ENCODE results near the gene CX3CR1.
"Not testable (repeated sequence)": the region's sequence is repeated elsewhere in the genome, so short reads cannot be mapped to it uniquely, and the experiment has no call there.

CX3CR1 gene

DNA sequence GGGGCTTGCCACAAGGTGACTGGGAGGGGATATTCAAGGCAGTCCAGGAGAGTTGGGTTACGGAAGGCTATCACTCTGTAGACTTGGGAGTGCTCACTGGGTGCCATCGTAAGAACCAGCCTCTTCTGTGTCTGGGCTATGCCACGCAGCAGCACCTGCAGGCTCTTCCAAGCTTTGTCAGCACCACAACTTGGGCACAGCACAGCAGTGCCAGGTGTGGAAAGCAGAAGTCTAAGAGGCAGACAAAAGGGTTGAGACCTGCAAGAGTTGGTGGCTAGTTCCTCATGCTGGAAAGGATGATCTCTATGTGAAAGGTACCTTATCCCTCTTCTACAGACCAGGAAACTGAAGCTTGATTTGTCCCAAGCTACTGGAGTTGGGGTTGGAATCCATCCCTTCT is 15.8 kb downstream of the CX3CR1 start:
- no peak for DNase-seq

DNA sequence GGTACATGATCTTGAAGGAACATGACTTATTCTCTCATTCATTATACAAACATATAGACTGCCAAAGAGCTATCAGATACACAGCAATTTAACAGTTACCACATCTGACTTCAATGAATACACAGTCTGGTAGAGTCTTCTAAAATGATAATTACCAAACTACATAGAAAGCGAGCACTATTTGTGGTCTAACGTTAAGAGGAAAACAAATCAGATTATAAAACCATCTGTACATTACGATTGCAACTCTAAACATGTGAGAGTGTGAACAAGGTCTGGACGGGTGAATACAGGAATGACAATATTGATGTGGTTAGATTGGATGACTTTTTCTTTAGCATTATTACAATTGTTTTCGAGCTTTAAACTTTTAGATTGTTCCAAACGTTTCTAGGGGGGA is 16.3 kb downstream of the CX3CR1 start:
- no peak for DNase-seq

DNA sequence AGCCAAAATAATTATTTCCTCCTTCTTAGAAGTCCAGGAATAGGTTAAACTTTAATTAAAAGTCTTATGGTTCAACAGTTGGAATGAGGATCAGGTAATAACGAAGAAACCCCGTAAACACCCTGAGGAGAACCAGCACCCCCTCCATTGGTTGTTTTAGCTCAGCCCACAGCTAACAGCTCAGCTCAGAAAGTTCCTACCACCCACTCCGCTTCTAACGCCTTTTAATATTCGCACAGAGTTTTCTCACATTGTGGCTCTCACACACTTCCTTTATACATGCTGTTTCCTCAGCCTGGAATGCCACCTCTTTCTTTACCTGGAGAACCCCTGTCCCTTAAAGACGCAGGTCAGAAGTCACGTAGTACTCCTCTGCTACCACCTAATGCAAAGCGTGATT is 17.0 kb downstream of the CX3CR1 start:
- no peak for DNase-seq

DNA sequence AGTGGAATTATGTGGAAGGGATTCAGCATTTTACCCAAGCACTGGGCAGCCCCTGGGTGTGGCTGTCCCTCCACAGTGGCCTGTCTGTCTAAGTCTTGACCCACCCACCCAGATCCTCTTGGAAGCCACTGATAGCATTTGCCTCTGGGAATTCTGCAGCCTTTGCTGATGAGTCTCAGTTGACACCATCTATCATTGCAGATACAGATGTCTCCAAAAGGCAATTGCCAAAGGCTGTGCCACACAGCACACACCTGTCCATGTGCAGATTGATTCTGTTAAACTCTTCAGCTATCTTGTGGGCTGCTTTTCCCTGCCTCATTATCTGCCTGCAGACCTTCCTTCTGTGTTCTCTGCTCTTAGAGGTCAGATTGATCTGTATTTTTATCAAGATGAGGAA is 18.1 kb downstream of the CX3CR1 start:
- DNase-seq = no peak

DNA sequence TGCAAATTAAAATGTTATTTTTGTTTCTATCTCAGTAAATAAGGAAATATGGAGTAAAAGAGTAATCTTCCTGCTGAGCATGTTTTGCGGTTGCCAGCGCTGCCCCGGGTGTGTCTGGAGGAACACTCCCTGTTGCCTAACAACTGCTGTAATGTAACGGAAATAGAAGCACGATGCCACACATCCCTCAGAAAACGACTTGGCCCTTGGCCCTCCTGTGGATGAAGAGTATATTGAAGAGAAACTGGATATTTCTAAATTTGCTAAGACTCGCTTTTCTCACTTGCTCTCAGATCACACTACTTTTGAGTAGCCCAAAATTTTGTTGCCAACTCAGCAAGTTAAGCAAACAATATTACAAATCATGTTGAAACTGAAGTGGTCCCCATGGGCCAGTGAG is 18.9 kb downstream of the CX3CR1 start:
- no peak for DNase-seq

DNA sequence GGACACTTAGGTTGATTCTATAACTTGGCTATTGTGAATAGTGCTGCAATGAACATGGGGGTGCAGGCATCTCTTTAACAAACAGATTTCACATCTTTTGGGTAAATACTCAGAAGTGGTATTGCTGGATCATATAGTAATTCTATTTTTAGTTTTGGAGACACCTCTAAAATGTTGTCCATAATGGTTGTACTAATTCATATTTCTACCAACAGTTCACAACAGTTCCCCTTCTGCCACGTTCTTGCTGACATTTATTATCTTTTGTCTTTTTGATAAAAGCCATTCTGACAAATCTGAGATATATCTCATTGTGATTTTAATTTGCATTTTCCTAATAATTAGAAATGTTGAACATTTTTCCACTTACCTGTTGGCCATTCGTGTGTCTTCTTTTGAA is 19.5 kb downstream of the CX3CR1 start:
- DNase-seq = no peak

DNA sequence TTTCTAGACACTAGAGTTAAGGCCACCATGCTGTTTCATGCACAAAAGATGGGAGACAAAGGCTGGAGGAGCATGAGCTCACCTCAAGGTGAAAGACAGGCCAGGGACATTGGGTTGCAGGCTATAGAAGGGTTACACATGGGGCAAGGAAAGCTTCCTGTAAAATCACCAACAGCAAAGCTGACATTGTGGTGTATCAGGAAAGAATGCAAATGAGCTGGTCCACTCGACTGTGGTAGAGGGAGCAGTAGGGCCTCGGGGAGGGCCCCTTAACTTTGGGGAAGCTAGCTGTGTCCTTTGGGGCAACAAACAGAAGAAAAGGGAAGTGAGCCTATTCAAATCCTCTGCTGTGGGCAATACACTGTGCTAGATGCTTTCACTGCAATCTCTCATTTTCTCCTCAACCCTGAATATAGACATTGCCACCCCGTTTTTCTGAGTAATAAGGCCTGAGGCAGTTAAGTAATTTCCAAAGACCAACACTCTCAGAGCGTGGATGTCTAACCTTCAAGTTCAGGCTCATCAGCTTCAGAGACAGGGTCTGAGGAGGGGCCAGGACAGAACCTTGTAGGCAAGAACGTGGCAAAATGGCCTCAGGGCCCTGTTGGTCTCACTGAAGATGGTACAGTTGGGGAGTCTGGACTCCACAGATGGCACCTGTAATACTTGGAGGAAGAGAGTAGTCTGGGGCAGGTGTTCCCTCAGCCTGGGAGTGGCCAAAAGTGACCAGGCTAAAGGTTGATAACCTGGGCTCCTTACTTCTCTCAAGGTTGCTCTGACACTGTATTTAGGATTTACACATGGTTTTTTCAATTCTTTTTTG is 24.1 kb downstream of the CX3CR1 start:
- no peak for DNase-seq

DNA sequence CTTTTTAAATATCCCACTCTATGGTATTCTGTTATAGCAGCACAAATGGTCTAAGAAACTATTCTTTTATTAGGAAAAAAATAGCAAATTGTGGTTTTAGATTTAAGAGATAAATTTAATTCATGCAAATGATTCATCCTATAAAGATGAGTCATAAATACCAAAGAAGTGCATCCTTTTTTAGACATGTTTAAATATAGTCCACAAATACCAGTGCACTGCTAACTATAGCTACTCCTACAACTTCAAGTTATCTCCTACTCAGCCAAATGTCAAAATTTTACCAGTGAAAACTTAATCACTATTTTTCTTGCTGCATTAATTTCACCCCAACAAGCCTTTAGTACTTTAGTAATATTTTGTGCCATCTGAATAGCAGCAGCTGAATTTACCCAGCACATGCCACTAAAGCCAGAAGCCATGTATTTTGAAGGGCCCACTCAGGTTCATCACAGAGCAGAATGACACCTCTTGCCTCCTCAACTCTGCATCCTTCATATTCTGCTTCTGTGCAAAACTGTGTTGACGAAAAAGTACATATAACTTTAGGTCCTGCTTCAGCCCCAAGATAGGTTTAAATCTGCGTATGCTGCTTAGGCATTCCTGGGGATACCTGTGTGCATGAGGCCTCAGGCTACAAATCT is 24.9 kb downstream of the CX3CR1 start:
- no peak for DNase-seq

DNA sequence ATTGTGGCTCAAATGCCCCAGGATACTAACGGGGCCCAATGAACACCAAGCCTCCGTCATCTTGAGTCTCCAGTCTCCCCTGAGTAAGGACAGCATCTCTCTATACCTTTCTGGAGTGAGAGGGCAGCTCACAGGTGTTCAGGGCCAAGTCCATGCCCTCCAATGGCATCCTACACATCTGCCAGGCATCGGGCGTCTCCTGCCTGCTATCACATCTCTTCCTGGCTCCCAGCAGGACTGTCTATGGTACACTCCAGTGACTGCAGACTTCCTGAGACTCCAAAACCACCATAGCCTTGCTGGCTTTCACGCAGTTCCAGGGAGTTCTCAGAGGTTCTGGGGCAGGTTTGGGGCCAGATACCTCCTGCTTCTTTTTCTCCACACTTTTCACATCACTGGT is 28.3 kb downstream of the CX3CR1 start:
- DNase-seq = no peak

DNA sequence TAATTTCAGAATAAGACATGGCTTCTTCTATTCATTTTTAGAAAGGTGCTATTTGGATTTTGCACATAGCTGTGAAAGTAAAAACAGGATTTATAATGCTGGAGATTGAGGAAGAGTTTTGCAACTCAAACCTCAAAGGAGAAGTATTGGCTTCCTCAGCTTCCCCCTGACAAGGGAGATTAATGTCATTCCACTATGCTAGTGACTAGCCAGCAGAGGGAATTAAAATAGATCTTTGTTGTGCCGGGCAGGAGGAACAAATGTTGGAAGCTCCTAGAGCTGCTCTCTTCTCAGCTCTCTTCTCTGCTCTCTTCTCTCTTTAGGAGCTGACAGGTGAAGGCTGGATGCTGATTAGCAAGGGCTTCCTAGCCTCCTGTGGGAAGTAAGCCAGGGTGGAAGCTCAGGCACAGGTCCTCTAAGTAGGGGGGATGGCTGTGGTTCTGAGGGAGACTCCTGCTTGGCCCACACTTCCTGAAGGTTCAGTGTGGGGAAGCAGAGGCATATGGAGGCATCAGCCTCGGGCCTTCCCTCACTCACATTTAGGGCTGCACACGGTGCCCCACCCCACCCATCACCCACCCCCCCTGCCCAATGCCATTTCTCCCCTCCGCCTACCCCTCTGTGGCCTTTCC is 29.6 kb downstream of the CX3CR1 start:
- no peak for DNase-seq

DNA sequence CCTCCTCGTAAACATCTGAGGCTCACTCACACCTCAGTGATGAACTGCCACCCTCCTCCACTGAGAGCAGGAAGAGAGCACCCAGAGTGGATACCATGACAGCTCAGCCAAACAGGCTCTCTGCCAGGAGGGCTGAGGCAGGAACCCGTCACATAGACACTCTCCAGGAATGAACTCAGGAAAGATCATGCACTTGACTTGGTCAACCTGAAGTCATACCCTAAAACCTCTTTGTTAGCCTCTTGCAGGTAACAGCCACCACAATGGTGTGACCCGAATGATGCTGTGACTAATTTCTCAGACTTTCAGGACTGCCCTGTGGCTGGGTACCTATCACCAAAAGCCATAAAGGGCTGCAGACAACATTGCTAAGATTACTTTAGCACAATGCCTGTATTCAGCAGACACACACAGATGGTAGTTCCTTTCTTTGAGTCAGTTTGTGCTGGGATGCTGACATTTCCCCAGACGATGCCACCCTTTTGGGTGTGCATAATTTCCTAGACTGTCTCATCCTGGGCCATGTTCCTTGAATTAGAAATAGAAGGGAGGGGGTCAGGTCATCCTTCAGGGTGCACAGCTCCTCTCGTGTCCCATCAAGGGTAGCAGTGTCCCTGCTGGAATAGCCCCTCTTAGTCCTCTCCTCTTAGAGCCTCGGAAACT is 30.3 kb downstream of the CX3CR1 start:
- DNase-seq = no peak

DNA sequence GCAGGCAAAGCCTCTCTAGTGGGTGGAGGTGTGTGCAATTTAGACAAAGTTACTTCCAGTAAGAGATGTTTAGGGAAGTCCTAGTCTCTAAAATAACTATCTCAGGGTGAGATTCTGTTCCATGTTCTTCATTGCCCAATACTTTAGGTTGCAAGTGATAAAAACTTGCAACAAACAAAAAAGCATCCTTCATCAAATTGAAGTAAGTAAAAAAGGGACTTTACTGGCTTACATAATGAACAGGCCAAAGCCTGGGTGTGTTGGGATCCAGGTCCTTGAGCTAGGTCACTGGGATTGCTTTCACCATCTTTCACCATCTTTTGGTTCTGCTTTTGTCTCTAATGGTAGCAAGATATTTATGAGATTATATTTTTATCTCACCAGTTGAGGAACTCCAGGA is 38.3 kb downstream of the CX3CR1 start:
- DNase-seq = no peak

DNA sequence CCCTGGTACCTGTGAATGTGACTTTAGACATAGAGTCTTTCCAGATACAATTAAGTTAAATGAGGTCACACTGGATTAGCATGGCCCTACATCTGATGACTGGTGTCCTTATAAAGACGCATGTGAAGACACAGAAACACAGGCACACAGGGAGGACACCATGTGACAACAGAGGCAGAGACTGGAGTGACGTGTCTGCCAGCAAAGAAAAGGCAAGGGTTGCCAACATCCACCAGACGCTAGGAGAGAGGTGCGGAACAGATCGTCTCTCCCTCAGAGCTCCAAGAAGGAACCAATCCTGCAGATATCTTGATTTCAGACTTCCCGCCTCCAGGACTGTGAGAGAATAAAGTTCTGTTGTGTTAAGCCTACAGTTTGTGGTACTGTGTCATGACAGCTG is 42.8 kb downstream of the CX3CR1 start:
- no peak for DNase-seq

DNA sequence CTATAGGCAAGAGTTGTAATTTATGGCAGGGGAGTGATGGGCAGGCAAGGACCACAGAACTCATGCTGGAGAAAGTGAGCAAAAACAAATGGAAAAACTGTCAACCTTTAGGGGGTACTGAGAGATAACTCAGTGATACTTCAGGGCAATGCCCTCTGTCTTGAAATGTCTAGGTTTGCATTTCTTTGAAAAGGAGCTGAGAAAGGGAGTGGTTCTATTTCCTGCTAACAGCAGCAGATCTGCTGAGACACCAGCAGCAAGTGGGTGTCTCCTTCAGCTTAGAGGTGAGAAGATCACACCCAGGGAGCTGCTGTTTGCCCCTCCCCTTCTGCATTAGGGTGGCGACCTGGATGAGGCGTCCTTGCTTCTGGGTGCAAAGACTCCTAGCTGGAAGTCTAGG is 45.2 kb downstream of the CX3CR1 start:
- no peak for DNase-seq

DNA sequence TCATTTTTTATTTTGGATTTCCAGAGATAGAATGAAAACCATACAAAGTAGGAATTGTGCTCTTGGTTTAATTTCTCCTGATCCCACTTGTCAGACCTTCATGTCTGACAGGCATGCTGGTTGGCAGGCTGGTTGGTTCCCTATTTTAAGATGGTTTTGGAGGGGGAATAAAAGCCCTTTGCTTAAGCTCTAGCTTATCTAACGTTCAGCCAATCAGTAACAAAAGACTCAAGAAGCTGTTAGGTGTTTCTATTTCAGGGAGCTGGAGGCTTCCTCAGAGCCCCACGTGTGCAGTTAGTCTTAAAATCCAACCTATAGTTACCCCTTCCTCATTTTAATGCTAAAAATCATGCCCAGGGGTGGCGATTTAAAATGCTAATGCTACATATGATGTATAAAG is 47.0 kb downstream of the CX3CR1 start:
- no peak for DNase-seq

DNA sequence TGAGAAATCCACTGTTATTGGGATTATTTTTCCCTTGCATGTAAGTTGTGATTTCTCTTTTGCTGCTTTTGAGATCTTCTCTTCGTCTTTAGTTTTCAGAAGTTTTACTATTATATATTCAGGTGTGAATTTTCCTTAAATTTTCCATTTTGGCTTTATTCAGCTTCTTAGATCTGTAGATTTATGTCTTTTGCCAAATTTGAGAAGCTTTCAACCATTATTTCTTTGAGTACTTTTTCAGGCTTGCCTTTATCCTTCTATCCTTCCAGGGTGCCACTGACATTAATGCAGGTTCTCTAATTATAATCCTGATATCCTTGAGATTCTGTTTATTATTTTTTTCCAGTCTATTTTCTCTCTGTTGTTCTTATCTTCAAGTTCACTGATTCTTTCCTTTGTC is 49.4 kb downstream of the CX3CR1 start:
- DNase-seq = no peak

DNA sequence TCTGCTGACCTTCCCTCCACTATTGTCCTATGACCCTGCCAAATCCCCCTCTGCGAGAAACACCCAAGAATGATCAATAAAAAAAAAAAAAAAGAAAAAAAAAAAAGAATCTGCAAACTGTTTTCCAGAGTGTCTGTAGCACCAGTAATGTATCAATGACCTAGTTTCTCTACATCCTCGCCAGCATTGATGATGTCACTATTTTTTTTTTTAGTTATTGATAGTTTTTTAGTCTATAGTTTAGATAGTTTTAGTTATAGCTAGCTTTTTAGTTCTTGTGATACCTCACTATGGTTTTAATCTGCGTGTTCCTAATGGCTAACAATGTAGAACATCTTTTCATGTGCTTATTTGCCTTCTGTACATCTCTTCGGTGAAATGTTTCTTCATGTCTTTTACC is 51.3 kb downstream of the CX3CR1 start:
- no peak for DNase-seq

DNA sequence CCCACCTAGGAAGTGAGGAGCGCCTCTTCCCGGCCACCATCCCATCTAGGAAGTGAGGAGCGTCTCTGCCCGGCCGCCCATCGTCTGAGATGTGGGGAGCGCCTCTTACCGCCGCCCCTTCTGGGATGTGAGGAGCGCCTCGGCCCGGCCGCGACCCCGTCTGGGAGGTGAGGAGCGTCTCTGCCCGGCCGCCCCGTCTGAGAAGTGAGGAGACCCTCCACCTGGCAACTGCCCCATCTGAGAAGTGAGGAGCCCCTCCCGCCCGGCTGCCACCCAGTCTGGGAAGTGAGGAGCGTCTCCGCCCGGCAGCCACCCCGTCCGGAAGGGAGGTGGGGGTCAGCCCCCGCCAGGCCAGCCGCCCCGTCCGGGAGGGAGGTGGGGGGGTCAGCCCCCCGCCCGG is 52.2 kb downstream of the CX3CR1 start:
- DNase-seq = not testable (repeated sequence)

DNA sequence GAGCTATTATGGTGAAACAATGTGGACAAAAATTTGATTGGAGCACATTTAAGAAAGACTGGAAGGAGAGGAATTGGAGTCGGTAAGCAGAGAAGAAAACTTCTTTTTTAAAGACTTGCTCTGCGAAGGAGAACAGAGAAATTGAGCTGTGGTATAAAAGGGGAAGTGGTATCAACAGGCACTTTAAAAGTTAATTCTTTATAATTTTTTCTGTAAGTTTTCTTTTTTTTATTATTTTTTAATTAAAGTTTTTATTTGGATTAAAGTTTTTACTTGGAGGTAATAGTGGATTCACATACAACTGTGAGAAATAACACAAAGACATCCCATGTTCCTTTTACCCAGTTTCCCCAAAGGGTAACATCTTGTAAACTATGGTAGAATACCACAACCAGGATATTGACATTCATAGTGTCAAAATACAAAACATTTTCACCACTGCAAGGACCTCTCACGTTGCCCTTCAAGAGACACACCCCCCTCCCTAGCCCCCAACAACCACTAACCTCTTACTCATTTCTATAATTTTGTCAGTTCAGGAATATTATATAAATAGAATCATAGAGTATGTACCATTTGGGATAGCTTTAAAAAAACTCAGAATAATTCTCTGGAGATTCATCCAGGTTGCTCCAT is 53.6 kb downstream of the CX3CR1 start:
- DNase-seq = no peak

DNA sequence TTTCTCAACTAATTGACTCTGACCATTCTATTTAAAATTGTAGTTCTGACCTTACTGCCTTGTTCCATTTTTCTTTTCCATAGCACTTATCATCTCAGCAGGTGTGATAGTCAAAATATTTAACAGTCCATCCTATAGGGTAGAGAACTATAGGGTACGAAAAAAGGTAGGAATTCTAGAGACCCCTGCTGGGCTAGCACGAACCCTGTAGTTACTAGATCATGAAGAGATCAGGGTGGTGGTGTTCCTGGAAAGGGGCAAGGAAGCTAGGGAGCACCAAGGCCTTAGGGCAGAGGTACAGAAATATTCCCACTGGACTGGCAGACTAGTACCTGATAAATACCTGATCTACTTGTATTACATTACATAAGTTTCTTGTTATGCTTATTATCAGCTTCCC is 55.5 kb downstream of the CX3CR1 start:
- no peak for DNase-seq

DNA sequence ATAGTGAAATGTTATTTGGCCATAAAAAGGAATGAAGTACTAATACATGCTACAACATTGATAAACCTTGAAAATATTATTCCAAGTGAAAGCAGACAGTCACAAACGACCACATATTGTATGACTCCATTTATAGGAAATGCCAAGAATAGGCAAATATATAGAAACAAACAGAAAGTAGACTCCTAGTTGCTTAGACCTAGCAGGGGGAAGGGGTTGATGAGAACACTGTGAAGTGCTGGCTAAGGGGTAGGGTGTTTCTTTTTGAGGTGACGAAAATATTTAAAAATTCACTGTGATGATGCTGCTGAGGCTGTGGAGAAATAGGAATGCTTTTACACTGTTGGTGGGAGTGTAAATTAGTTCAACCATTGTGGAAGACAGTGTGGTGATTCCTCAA is 56.9 kb downstream of the CX3CR1 start:
- no peak for DNase-seq

DNA sequence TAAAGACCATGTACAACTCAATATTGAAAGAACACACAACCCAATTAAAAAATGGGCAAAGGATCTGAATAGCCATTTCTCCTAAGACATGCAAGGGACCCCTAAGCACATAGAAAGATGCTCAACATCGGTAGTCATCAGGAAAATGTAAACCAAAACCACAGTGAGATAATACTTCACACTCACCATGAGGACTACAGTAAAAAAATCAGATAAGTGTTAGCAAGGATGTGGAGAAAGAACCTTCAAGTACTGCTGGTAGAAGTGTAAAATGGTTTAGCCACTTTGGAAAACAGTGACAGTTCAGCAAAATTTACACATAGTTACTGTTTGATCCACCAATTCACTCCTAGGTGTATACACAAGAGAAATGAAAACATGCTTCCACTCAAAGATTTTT is 57.4 kb downstream of the CX3CR1 start:
- DNase-seq = no peak

DNA sequence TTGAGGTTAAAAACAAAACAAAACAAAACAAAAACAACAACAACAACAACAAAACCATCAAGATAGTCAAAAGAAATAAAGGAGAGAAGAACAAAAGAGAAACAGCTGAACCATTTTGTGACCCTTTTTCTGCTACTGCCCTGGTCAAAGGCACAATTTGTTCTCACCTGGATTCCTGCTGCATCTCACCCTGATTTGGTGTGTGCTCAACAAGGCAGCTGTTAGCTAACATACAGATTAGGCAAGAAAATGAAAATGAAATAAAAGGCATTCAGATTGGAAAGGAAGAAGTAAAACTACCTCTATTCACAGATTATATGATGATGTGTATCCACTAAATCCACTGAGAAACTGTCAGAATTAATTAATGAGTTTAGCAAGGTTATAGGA is 58.7 kb downstream of the CX3CR1 start:
- no peak for DNase-seq
